COLO829 (cell line): ENCODE measurements around the gene LRRK1.
"Not testable (repeated sequence)": the region's sequence is repeated elsewhere in the genome, so short reads cannot be mapped to it uniquely, and the experiment has no call there.

Experiments used
- DNase-seq: peaks from one replicate; pipeline ENCODE4 v3.0.0; 2012; ENCODE audit warnings: low spot score

The LRRK1 gene

GRCh38 chr15:101072235-101072634, 153.1 kb downstream of the LRRK1 start:
- peak; percentile 13 for DNase-seq

GRCh38 chr15:101077806-101078668, 158.9 kb downstream of the LRRK1 start:
- DNase-seq: not testable (repeated sequence)

GRCh38 chr15:101078669-101079323, 159.6 kb downstream of the LRRK1 start:
- DNase-seq: no peak

- no peak for DNase-seq
These were observed 162.7 kb downstream of the LRRK1 start for GRCh38 chr15:101081900-101082299.

GRCh38 chr15:101083336-101084045, 164.3 kb downstream of the LRRK1 start:
- no peak for DNase-seq

GRCh38 chr15:101084801-101085200, 165.6 kb downstream of the LRRK1 start:
- no peak for DNase-seq

- no peak for DNase-seq
These were observed 166.1 kb downstream of the LRRK1 start for GRCh38 chr15:101085311-101085700.

GRCh38 chr15:101086394-101087171, 167.4 kb downstream of the LRRK1 start:
- no peak for DNase-seq

- DNase-seq: no peak
These were observed 168.1 kb downstream of the LRRK1 start for GRCh38 chr15:101087172-101087769.

GRCh38 chr15:101088271-101088670, 169.1 kb downstream of the LRRK1 start:
- no peak for DNase-seq

GRCh38 chr15:101088788-101089578, 169.8 kb downstream of the LRRK1 start:
- peak; percentile 53 for DNase-seq

GRCh38 chr15:101089579-101090427, 170.6 kb downstream of the LRRK1 start:
- DNase-seq: no peak

GRCh38 chr15:101090428-101090790, 171.3 kb downstream of the LRRK1 start:
- DNase-seq: no peak

- peak; percentile 92 for DNase-seq
These were observed 172.2 kb downstream of the LRRK1 start for GRCh38 chr15:101091080-101092017.

GRCh38 chr15:101092156-101092866, 173.2 kb downstream of the LRRK1 start:
- no peak for DNase-seq

GRCh38 chr15:101092867-101093202, 173.7 kb downstream of the LRRK1 start:
- no peak for DNase-seq

- DNase-seq: no peak
These were observed 174.8 kb downstream of the LRRK1 start for GRCh38 chr15:101093958-101094357.

GRCh38 chr15:101095796-101096406, 176.7 kb downstream of the LRRK1 start:
- DNase-seq: not testable (repeated sequence)
